ENCODE results near the gene ANKRD36B. TPM values are rescaled to one million over a fixed set of nuclear protein-coding genes. Genes with fewer than 3 reads are reported as not detected.
"Not testable (repeated sequence)": the region's sequence is repeated elsewhere in the genome, so short reads cannot be mapped to it uniquely, and the experiment has no call there.

Gene ANKRD36B
- total RNA-seq, 1 donor from 2014 or later, result 19.4 TPM

GRCh38 chr2:97605109-97605508 lies 15.4 kb upstream of the ANKRD36B start:
- intact Hi-C loops (cut with DNase I); H3K4me3 ChIP-seq; DNase-seq (ENCODE audit: low spot score in 2 of 2); H3K9me3 ChIP-seq; H3K27me3 ChIP-seq; H3K36me3 ChIP-seq; H3K27ac ChIP-seq; H3K4me1 ChIP-seq: not testable (repeated sequence)

DNA sequence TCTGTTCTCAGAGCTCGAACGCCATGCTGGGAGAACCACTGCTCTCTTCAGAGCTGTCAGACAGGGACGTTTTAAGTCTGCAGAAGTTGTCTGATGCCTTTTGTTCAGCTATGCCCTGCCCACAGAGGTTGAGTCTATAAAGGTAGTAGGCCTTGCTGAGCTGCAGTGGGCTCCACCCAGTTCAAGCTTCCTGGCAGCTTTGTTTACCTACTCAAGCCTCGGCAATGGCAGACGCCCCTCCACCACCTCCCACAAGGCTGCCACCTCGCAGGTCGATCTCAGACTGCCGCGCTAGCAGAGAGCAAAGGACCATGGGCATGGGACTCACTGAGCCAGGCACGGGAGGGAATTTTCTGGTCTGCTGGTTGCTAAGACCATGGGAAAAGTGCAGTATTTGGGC lies 11.9 kb upstream of the ANKRD36B start:
- H3K36me3 ChIP-seq; H3K27me3 ChIP-seq; H3K27ac ChIP-seq; H3K4me3 ChIP-seq; H3K4me1 ChIP-seq; H3K9me3 ChIP-seq; DNase-seq (ENCODE audit: low spot score in 2 of 2); intact Hi-C loops (cut with DNase I): not testable (repeated sequence)

GRCh38 chr2:97596180-97596579 lies 6.5 kb upstream of the ANKRD36B start:
- H3K4me1 ChIP-seq; H3K4me3 ChIP-seq; H3K27ac ChIP-seq; intact Hi-C loops (cut with DNase I); H3K27me3 ChIP-seq; H3K36me3 ChIP-seq; DNase-seq (ENCODE audit: low spot score in 2 of 2); H3K9me3 ChIP-seq: not testable (repeated sequence)

DNA sequence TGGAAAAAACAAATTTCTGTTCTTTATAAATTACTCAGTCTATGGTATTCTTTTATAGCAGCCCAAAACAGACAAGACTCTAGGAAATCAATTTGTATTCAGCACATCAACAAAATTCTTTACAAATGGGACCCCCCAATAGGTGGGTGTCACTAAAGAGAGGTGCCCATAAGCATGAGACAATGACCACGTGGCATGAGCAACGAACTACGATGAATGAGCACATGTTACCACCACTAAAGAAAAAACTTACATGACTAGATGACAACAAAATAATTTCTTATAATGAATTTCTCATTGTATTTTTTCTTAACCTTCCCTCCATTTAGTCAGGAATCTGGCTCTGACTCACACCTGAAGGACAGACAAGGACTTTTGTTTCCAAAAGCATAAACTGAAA lies 3.8 kb upstream of the ANKRD36B start:
- intact Hi-C loops (cut with DNase I); H3K4me3 ChIP-seq: not testable (repeated sequence)

DNA sequence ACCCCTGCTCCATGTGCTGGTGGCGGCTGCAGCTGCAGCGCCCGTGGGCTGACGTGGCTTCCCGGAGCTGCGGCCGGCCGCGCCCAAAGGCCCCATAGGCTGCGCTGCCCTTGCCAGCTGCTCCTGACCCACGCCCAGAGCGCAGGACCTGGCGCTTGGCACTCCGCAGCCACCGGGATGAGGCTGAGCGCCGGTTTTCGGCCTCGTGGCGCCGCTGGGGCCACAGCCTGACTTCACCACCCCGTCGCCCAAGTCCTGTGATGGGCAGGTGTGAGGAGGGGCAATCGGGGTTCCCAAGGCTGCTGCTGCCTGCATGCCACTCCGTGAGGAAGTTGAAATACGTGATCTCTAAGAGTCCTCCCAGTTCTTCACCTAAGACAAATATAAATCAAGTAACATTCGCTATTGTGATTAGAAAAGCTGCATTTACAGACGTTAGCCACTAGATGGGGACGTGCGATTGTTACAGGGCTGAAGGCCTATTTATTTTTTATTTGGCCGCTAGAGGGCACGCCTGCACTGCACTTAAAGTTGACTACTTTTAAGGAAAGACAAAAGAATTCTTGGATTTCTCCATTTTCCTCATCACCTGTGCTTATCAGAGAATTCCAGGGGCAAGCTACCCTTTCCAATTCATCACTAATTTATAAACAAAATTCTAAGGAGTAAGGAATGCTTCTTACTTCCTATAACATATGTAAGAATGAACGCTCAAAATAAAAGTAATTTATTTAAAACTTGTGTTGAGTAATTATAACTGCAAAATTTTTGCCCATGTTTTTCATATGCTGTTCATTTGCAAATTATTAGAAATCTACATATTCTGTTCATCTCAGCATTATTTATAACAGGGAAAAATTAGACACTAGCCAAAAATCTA lies 1.1 kb upstream of the ANKRD36B start:
- not testable (repeated sequence) for H3K36me3 ChIP-seq, H3K4me1 ChIP-seq, H3K27me3 ChIP-seq, H3K9me3 ChIP-seq
- TF ChIP-seq CTCF (IDR thresholded peaks at IDR 0.05), result peak; percentile 89 to 98 (median 97)
- peak; percentile 9 to 89 for DNase-seq (ENCODE audit: low spot score in 2 of 2)
- intact Hi-C loops (cut with DNase I), result loop anchor here (1.0 to 2.0 kb wide), 2 partner anchors 54 to 107 kb away; no protein-coding TSS in a partner anchor
- Histone ChIP-seq H3K27ac (peak overlapping the region; percentile 82 to 97), H3K4me3 (peak overlapping the region; percentile 71 to 93)

More for the DNA sequence above, 3.8 kb upstream of the ANKRD36B start:
- H3K4me1 ChIP-seq; H3K9me3 ChIP-seq; H3K36me3 ChIP-seq; DNase-seq (ENCODE audit: low spot score in 2 of 2); H3K27me3 ChIP-seq; H3K27ac ChIP-seq: not testable (repeated sequence)

DNA sequence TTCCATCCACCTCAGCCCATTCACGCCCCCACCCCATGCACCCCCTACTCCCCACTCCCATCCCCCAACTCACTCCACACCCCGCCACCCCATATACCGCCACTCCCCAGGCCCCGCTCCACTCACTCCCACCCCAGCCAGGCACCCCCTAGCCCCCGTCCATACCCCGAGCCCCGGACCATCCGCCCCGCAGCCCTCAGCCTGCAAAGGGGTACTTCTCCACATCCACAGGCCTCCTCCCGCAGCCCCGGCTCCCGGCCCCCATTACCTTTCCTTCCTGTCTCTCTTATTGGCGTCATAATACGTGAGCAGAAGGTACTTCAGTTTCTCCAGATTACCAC lies 450 bp downstream of the ANKRD36B start:
- H3K9me3 ChIP-seq; DNase-seq (ENCODE audit: low spot score in 2 of 2); H3K27me3 ChIP-seq; H3K4me1 ChIP-seq; intact Hi-C loops (cut with DNase I); H3K36me3 ChIP-seq: not testable (repeated sequence)
- Histone ChIP-seq H3K27ac (peak overlapping the region; percentile 67 to 97), H3K4me3 (peak overlapping the region; percentile 71 to 93)

GRCh38 chr2:97565674-97566073 lies 24.0 kb downstream of the ANKRD36B start:
- intact Hi-C loops (cut with DNase I); H3K4me3 ChIP-seq; H3K36me3 ChIP-seq; DNase-seq (ENCODE audit: low spot score in 2 of 2); H3K9me3 ChIP-seq; H3K27me3 ChIP-seq; H3K4me1 ChIP-seq; H3K27ac ChIP-seq: not testable (repeated sequence)

GRCh38 chr2:97552406-97552805 lies 37.3 kb downstream of the ANKRD36B start:
- not testable (repeated sequence) for H3K9me3 ChIP-seq; DNase-seq (ENCODE audit: low spot score in 2 of 2)
- peaks cover 7 to 39% of the 10 kb centered on the region in 2 donors for H3K36me3 ChIP-seq

DNA sequence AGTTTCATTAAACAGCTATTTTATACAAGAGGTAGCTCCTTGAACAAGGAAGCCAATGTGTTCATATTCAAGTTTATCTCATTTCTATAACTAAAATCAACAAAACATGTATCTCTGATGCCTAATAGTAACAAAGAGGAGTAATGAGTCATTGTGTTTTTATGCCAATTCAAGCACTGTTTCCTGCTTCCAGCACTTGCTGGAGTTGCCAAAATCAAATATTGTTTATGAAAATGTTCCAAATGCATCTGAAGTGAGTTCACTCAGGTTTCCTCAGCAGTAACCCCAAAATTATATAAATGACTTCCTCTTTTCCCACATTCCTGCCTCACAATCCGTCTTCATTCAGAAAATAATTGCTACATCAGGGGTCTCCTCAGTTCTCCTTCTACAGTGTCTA lies 39.2 kb downstream of the ANKRD36B start:
- DNase-seq (ENCODE audit: low spot score in 2 of 2); H3K4me3 ChIP-seq; intact Hi-C loops (cut with DNase I); H3K4me1 ChIP-seq; H3K27ac ChIP-seq; H3K27me3 ChIP-seq; H3K9me3 ChIP-seq: not testable (repeated sequence)
- H3K36me3 ChIP-seq, result peaks cover 7 to 46% of the 10 kb centered on the region in 2 donors

More at GRCh38 chr2:97552406-97552805, 37.3 kb downstream of the ANKRD36B start:
- H3K27ac ChIP-seq, result peak overlapping the region in 1 of 2 donors; percentile 10
- H3K4me1 ChIP-seq; intact Hi-C loops (cut with DNase I); H3K27me3 ChIP-seq; H3K4me3 ChIP-seq: not testable (repeated sequence)

- H3K27me3 ChIP-seq; H3K4me1 ChIP-seq; H3K27ac ChIP-seq; DNase-seq (ENCODE audit: low spot score in 2 of 2); H3K9me3 ChIP-seq; H3K4me3 ChIP-seq; intact Hi-C loops (cut with DNase I): not testable (repeated sequence)
- peaks cover 0 to 45% of the 10 kb centered on the region in 2 donors for H3K36me3 ChIP-seq
These were observed 40.6 kb downstream of the ANKRD36B start for GRCh38 chr2:97549058-97549457.

- H3K27me3 ChIP-seq; H3K4me3 ChIP-seq; H3K27ac ChIP-seq; DNase-seq (ENCODE audit: low spot score in 2 of 2); H3K4me1 ChIP-seq; H3K9me3 ChIP-seq; intact Hi-C loops (cut with DNase I): not testable (repeated sequence)
- H3K36me3 ChIP-seq, result peaks cover 0 to 45% of the 10 kb centered on the region in 2 donors
These were observed 41.1 kb downstream of the ANKRD36B start for GRCh38 chr2:97548536-97548935.

Data from ascending aorta (tissue), 2 donors.